Chondrocyte (in vitro differentiated cells): ENCODE measurements around the gene PARVB. TPM values are rescaled to one million over a fixed set of nuclear protein-coding genes. Genes with fewer than 3 reads are reported as not detected.

ENCODE experiments used
- DNase-seq: peaks from one replicate; pipeline ENCODE4 v3.0.0; 2021; ENCODE audit warnings: mixed read lengths, low spot score
- H3K27ac Mint-ChIP-seq: one replicate; pipeline ENCODE4 v1.8.0; 2021; ENCODE audit warnings: mild to moderate bottlenecking, moderate library complexity, mixed read lengths; ENCODE audit not compliant: unreplicated experiment
- H3K27me3 Mint-ChIP-seq: 2 replicates; pipeline ENCODE4 v1.8.0; 2021; ENCODE audit warnings: low read depth, mixed read lengths
- H3K36me3 Mint-ChIP-seq: 2 replicates; pipeline ENCODE4 v1.8.0; 2021; ENCODE audit warnings: low read depth, mixed read lengths
- H3K4me1 Mint-ChIP-seq: 2 replicates; pipeline ENCODE4 v1.8.0; 2021; ENCODE audit warnings: low read depth, mild to moderate bottlenecking, mixed read lengths
- H3K4me3 Mint-ChIP-seq: one replicate; pipeline ENCODE4 v1.8.0; 2021; ENCODE audit warnings: mild to moderate bottlenecking, moderate library complexity, mixed read lengths; ENCODE audit not compliant: unreplicated experiment
- H3K9me3 Mint-ChIP-seq: 2 replicates; pipeline ENCODE4 v1.8.0; 2021; ENCODE audit warnings: low read depth, mixed read lengths
- total RNA-seq: library from RNA; stranded (reverse); gene quantifications from 3 replicates; pipeline ENCODE4 v1.2.1, GENCODE V29; 2021
- TF ChIP-seq, protein P1 (sequence below): fragments of 200-600 bp; sonication (generic); IDR thresholded peaks from 2 replicates; pipeline ENCODE4 v1.5.0; 2021; ENCODE audit warnings: antibody characterized with exemption, mild to moderate bottlenecking, moderate library complexity

Gene PARVB
- total RNA-seq, 1 donor from 2014 or later: 33.6 TPM

DNA sequence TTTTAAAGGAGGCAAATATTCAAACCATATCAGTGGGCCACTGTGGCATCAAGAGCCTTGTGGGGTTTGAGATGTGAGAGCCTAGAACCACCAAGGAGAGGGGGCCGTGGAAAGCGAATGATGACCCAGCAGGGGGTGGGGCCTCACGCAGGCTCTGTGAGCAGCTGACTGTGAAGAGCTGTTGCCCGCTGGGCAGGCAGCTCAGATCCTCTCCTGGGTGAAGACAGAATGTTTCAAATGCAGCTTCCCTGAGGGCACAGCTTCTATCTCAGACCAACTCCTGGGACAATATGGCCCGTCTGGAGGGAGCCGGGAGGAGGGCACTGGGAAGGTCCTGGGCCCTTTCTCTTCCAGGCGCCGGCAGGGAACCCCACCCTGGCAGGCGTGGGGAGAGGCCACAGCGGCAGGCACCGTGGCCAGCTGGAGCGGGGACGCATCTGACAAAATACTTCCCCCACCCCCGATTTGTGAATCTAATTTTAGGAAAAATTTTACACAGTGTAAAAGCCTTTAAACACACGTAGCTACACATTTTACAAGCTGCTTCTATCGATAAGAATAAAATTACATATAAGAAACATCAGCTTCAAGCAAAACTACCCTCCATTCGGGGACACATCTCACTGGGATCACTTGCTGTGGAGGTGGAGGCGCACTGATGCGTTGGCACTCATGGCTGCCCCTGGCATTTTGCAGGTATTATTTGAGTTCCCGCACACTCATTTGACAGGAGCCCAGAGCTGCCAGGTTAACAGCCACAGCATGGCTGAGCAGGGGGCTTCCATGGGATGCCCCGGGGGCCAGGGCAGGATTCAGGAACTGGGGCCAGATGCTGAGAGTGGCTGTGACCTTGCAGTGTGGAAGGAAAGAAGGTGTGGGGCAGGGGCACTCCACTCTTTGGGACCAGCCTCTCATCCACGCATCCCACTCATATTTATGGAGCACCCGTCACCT lies 196.9 kb downstream of the PARVB start:
- no peak for DNase-seq
- Mint-ChIP-seq H3K27me3 (peaks cover 38% of the 10 kb centered on the region), H3K4me1 (no peaks in the 10 kb centered on the region), H3K27ac (no peak overlapping the region), H3K9me3 (peaks cover 5% of the 10 kb centered on the region), H3K36me3 (no peaks in the 10 kb centered on the region), H3K4me3 (no peak overlapping the region)
- TF ChIP-seq, protein P1, sequence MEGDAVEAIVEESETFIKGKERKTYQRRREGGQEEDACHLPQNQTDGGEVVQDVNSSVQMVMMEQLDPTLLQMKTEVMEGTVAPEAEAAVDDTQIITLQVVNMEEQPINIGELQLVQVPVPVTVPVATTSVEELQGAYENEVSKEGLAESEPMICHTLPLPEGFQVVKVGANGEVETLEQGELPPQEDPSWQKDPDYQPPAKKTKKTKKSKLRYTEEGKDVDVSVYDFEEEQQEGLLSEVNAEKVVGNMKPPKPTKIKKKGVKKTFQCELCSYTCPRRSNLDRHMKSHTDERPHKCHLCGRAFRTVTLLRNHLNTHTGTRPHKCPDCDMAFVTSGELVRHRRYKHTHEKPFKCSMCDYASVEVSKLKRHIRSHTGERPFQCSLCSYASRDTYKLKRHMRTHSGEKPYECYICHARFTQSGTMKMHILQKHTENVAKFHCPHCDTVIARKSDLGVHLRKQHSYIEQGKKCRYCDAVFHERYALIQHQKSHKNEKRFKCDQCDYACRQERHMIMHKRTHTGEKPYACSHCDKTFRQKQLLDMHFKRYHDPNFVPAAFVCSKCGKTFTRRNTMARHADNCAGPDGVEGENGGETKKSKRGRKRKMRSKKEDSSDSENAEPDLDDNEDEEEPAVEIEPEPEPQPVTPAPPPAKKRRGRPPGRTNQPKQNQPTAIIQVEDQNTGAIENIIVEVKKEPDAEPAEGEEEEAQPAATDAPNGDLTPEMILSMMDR: no peak

DNA sequence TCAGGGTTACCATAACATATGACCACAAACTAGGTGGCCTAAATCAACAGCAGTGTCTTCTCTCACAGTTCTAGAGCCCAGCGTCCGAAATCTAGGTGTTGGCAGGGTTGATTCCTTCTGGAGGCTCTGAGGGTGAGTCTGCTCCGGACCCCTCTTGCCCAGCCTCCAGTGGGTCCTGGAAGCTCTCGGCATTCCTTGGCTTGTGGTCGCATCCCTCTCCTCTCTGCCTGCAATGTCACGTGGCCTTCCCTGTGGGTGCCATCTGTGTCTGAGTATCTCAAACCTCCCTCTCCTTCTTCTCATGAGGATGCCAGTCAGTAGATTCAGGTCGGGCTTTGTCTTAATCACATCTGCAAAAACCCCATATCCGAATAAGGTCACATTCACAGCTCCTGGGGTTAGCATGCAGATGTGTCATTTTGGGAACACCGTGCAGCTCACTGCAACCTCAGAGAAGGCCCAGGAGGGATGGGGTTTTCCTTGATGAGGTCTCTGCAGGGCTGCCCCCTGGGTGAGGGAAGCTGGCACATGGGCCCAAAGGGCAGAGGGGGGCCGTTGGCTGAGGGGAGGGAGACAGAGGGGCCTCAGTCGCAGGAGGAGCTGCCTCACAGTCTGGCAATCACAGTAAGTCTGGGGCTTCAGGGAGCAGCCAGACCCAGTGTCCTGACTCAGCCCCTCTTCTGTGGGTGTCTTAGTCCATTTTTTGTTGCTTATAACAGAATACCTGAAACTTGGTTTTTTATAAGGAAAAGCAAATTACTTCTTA lies 197.8 kb downstream of the PARVB start:
- Mint-ChIP-seq H3K9me3 (peaks cover 6% of the 10 kb centered on the region), H3K27ac (no peak overlapping the region), H3K36me3 (no peaks in the 10 kb centered on the region), H3K4me3 (no peak overlapping the region), H3K27me3 (peaks cover 43% of the 10 kb centered on the region), H3K4me1 (no peaks in the 10 kb centered on the region)
- DNase-seq: no peak
- TF ChIP-seq, protein P1: no peak

Other genes starting within 250 kb of the PARVB start
- 0.49 to 1.5 TPM (median 1.1 TPM) in 3 replicates for gene EFCAB6, start 212.0 kb upstream of the PARVB start, total RNA-seq
- gene SULT4A1, start 161.8 kb upstream of the PARVB start, total RNA-seq: 0.68 to 3.3 TPM (median 2.9 TPM) in 3 replicates
- not detected in 3 replicates for gene PNPLA5, start 132.3 kb upstream of the PARVB start, total RNA-seq
- 2.5 to 3.5 TPM (median 2.5 TPM) in 3 replicates for gene PNPLA3, start 100.5 kb upstream of the PARVB start, total RNA-seq
- 31.1 to 42.7 TPM (median 34.2 TPM) in 3 replicates for gene SAMM50, start 68.9 kb upstream of the PARVB start, total RNA-seq
- gene PARVG, start 156.6 kb downstream of the PARVB start, total RNA-seq: 0.15 to 0.27 TPM in 2 of 3 replicates, not detected in the other